GM12801 (cell line): Measurements from ENCODE around the gene TBCE.

Experiments used
- CTCF ChIP-seq: IDR thresholded peaks from one replicate; pipeline ENCODE4 v1.5.1; 2011; ENCODE audit warnings: control low read depth; ENCODE audit not compliant: insufficient read length; ENCODE audit errors: extremely low read depth

Gene TBCE

GRCh38 chr1:235327559-235328270 is 39.5 kb upstream of the TBCE start, which contains the start of gene ARID4B:
Gene ARID4B (minus strand): TSS chr1:235328179. CDS start chr1:235326919, 1,260 bp downstream.
- no peak for TF ChIP-seq CTCF

GRCh38 chr1:235328271-235329138 is 38.7 kb upstream of the TBCE start, which contains the start of gene GGPS1:
Gene GGPS1 (plus strand): TSS chr1:235328570. CDS start chr1:235335265, 6,695 bp downstream.
- TF ChIP-seq CTCF: no peak

GRCh38 chr1:235329139-235329902 is 37.9 kb upstream of the TBCE start:
- TF ChIP-seq CTCF: no peak

GRCh38 chr1:235330918-235331285 is 36.3 kb upstream of the TBCE start:
- TF ChIP-seq CTCF: no peak

- no peak for TF ChIP-seq CTCF
Measured at GRCh38 chr1:235331401-235331800, 35.8 kb upstream of the TBCE start.

GRCh38 chr1:235336903-235337302 is 30.3 kb upstream of the TBCE start:
- TF ChIP-seq CTCF: no peak

GRCh38 chr1:235339746-235340145 is 27.5 kb upstream of the TBCE start:
- no peak for TF ChIP-seq CTCF
